GM12875 (cell line): Measurements from ENCODE around the gene AP2A1.

Experiments used
- H3K4me3 ChIP-seq: one replicate; pipeline ENCODE4 v1.5.1; 2011; ENCODE audit warnings: low read depth, low read length, control low read depth
- CTCF ChIP-seq: IDR thresholded peaks from 2 replicates; pipeline ENCODE4 v1.5.1; 2011; ENCODE audit warnings: low read depth, mild to moderate bottlenecking, control low read depth, inconsistent platforms, low read length, moderate library complexity, borderline replicate concordance; ENCODE audit not compliant: insufficient read depth

The AP2A1 gene

DNA sequence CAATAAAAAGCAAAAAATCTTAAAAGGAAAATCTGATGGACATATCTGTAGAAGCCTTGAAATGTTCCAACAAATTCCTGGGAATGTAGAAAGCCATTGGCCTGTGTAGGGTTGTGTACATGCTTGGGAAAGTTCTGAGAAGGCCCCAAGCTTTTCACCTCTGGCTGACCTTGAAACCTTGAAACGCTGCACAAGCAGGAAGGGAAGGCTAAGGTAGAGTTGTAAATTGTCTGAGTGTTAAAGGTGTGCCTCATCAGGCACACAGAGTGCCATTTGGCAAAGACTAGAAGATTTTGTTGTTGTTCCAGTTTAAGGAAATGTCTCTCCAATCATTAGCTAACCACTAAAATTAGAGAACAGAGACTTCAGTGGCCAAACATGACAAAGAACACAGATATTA lies 14.1 kb upstream of the AP2A1 start:
- no peak for TF ChIP-seq CTCF
- H3K4me3 ChIP-seq, result no peak overlapping the region

DNA sequence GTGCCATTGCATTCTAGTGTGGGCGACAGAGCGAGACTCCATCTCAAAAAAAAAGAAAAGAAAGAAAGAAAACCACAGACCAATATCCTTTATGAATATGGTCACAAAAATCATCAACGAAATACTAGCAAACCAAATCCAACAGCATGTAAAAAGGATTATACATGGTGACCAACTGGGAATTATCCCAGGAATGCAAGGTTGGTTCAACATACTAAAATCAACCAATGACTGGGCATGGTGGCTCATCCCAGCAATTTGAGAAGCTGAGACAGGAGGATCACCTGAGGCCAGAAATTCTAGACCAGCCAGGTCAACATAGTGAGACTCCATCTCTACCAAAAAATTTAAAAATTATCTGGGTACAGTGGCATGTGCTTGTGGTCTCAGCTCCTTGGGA lies 10.8 kb upstream of the AP2A1 start:
- no peak overlapping the region for H3K4me3 ChIP-seq
- no peak for TF ChIP-seq CTCF

DNA sequence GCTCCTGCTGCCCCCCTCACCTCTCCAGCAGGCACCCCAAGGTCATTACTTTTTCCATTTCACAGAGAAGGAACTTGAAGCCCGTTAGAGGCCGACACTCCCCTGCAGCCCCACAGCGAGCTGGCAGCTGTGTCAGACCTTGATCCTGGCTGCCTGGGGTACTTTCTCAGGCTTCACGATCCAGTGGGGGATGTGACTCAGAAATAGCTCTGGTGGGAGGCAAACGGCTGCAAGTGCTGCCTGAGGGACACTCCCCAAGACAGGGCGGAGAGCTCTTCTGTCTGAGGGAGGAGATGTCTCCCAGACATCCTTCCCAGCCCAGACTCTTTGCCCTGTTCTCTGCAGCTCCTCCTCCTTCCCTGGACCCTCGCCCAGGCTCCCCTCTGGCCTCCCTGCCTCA lies 8.5 kb upstream of the AP2A1 start:
- TF ChIP-seq CTCF, result no peak
- no peak overlapping the region for H3K4me3 ChIP-seq

DNA sequence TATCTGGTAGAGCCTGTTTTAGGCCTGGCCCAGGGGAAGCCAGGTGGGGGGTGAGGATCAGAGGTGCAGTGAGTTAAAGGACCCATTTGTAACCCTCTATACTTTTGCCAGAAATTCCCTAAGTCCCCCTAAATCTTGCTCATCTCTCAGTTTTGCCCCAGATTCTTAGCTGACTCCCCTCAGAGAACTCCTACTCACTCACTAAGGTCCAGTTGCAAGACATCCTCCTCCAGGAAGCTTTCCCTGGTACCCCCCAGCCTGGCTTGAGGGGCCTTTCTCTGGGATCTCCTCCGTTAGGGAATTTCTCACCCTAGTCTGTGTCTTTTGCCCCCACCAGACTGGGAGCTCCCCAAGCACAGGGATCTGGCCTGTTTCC lies 5.6 kb upstream of the AP2A1 start:
- no peak for TF ChIP-seq CTCF
- no peak overlapping the region for H3K4me3 ChIP-seq

GRCh38 chr19:49761625-49762311 lies 5.0 kb upstream of the AP2A1 start:
- no peak overlapping the region for H3K4me3 ChIP-seq
- no peak for TF ChIP-seq CTCF

DNA sequence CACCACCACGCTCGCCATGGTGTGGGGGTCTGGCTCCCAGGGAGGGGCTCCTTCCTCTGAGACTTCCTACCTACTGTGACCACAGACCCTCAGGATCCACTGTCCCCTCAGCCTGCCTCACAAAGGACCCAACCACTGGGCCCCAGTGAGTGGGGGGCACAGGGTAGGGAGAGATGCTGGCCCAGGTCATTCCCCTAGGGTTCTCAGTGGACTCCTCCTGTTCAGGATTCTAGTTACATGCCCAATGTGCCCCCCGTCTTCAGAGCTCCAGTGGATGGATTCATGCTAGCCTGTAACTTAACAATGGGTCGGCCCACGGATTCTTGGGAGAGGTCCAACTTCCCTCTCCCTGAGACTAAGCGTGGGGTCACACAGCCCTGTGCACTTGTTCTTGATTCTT lies 3.6 kb upstream of the AP2A1 start, which contains the start of gene TSKS:
TSS of gene TSKS (minus strand) at position 77 of the 400 bp plus-strand sequence. CDS start at position 18, 59 bp downstream.
- TF ChIP-seq CTCF, result no peak
- H3K4me3 ChIP-seq, result no peak within 1 kb of the TSS

GRCh38 chr19:49764341-49764740 lies 2.5 kb upstream of the AP2A1 start:
- TF ChIP-seq CTCF, result no peak
- no peak overlapping the region for H3K4me3 ChIP-seq
